ENCODE results near the gene ST6GALNAC3. TPM values are rescaled to one million over a fixed set of nuclear protein-coding genes. Genes with fewer than 3 reads are reported as not detected.

Gene ST6GALNAC3
- total RNA-seq, 1 donor from 2014 or later = 0.26 TPM

DNA sequence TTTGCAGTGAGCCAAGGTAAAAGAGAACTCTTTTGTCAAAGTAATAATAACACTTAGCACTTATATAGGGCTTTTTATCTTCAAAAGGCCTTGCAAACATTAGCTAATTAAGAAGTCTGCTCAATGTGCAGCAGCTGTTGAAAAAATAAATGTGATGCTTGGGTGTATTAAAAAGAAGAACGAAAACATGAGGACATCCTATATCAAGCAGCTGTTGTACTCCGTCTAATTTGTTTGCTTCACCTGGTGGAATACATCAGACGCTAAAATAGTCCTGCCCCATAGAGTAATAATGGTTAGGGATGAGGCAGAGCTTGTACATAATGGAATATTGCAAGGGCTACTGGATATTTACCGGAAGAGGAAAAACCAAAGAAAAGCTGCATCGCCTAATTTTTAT, 299.5 kb downstream of the ST6GALNAC3 start:
- FAIRE-seq (no peak), DNase-seq (ENCODE audit: low read depth) (no peak)
- Histone ChIP-seq H3K36me3 (ENCODE audit: control insufficient read depth, insufficient read depth, low read length) (no peaks in the 10 kb centered on the region), H3K4me3 (ENCODE audit: low read depth, low read length) (no peak overlapping the region), H3K27me3 (ENCODE audit: control insufficient read depth, insufficient read depth, low read length) (no peaks in the 10 kb centered on the region)
- TF ChIP-seq, protein P1, sequence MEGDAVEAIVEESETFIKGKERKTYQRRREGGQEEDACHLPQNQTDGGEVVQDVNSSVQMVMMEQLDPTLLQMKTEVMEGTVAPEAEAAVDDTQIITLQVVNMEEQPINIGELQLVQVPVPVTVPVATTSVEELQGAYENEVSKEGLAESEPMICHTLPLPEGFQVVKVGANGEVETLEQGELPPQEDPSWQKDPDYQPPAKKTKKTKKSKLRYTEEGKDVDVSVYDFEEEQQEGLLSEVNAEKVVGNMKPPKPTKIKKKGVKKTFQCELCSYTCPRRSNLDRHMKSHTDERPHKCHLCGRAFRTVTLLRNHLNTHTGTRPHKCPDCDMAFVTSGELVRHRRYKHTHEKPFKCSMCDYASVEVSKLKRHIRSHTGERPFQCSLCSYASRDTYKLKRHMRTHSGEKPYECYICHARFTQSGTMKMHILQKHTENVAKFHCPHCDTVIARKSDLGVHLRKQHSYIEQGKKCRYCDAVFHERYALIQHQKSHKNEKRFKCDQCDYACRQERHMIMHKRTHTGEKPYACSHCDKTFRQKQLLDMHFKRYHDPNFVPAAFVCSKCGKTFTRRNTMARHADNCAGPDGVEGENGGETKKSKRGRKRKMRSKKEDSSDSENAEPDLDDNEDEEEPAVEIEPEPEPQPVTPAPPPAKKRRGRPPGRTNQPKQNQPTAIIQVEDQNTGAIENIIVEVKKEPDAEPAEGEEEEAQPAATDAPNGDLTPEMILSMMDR (IDR thresholded peaks at IDR 0.05; ENCODE audit: insufficient read depth, low read length, severe bottlenecking) = no peak

DNA sequence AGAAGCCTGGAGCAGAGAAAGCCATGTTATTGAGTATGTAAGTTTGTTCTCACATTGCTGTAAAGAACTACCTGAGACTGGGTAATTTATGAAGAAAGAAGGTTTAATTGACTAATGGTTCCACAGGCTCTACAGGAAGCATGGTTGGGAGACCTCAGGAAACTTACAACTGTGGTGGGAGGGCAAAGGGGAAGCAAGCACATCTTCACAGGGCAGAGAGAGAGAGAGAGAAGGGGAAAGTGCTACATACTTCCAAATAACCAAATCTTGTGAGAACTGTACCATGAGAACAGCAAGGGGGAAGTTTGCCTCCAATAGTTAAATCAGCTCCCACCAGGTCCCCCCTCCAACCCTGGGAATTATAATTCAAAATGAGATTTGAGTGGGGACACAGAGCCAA, 302.7 kb downstream of the ST6GALNAC3 start:
- no peak overlapping the region for H3K4me3 ChIP-seq (ENCODE audit: low read depth, low read length)
- TF ChIP-seq, protein P1 (IDR thresholded peaks at IDR 0.05; ENCODE audit: insufficient read depth, low read length, severe bottlenecking) = no peak
- no peak for FAIRE-seq

GRCh38 chr1:76379506-76379905, 305.0 kb downstream of the ST6GALNAC3 start:
- FAIRE-seq (no peak), DNase-seq (ENCODE audit: low read depth) (no peak)
- H3K27me3 ChIP-seq (ENCODE audit: control insufficient read depth, insufficient read depth, low read length) = no peaks in the 10 kb centered on the region
- TF ChIP-seq, protein P1 (IDR thresholded peaks at IDR 0.05; ENCODE audit: insufficient read depth, low read length, severe bottlenecking) = no peak
- H3K36me3 ChIP-seq (ENCODE audit: control insufficient read depth, insufficient read depth, low read length) = no peaks in the 10 kb centered on the region
- no peak overlapping the region for H3K4me3 ChIP-seq (ENCODE audit: low read depth, low read length)

More for the DNA sequence above, 302.7 kb downstream of the ST6GALNAC3 start:
- no peak for DNase-seq (ENCODE audit: low read depth)
- Histone ChIP-seq H3K27me3 (ENCODE audit: control insufficient read depth, insufficient read depth, low read length) (no peaks in the 10 kb centered on the region), H3K36me3 (ENCODE audit: control insufficient read depth, insufficient read depth, low read length) (no peaks in the 10 kb centered on the region)

- H3K4me3 ChIP-seq (ENCODE audit: low read depth, low read length) = no peak overlapping the region
- TF ChIP-seq, protein P1 (IDR thresholded peaks at IDR 0.05; ENCODE audit: insufficient read depth, low read length, severe bottlenecking) = no peak
- H3K27me3 ChIP-seq (ENCODE audit: control insufficient read depth, insufficient read depth, low read length) = no peaks in the 10 kb centered on the region
- DNase-seq (ENCODE audit: low read depth) = no peak
- no peak for FAIRE-seq
- no peaks in the 10 kb centered on the region for H3K36me3 ChIP-seq (ENCODE audit: control insufficient read depth, insufficient read depth, low read length)
Observed at GRCh38 chr1:76381450-76382097, 307.0 kb downstream of the ST6GALNAC3 start.

DNA sequence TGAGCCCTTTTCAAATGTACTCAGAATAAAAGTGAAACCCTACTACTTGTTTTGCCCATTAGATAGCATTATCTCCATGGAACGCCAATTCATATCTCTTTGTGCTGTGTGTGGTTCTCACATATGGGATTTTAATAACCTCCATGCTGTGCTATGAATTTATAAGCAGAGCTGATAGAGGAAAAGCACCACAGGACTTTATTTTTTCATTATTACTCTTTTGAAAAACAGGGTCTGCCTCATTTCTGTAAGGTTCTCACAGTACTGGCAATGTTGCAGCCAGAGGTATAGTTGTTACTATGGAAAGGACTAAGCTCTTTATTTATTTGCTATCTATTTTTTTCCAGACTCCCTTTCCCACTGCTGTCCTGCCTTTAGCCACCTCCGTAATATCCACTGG, 313.7 kb downstream of the ST6GALNAC3 start:
- FAIRE-seq = no peak

More for the DNA sequence above, 313.7 kb downstream of the ST6GALNAC3 start:
- Histone ChIP-seq H3K4me3 (ENCODE audit: low read depth, low read length) (no peak overlapping the region), H3K27me3 (ENCODE audit: control insufficient read depth, insufficient read depth, low read length) (no peaks in the 10 kb centered on the region), H3K36me3 (ENCODE audit: control insufficient read depth, insufficient read depth, low read length) (no peaks in the 10 kb centered on the region)
- DNase-seq (ENCODE audit: low read depth) = no peak
- TF ChIP-seq, protein P1 (IDR thresholded peaks at IDR 0.05; ENCODE audit: insufficient read depth, low read length, severe bottlenecking) = no peak

Data from bronchial epithelial cell (primary cell).